GM19238 (cell line): ENCODE measurements around the gene F2RL2.

Experiments
- DNase-seq: peaks from one replicate; pipeline ENCODE4 v3.0.0; 2011; ENCODE audit warnings: low spot score; ENCODE audit not compliant: insufficient read length

Gene F2RL2

DNA sequence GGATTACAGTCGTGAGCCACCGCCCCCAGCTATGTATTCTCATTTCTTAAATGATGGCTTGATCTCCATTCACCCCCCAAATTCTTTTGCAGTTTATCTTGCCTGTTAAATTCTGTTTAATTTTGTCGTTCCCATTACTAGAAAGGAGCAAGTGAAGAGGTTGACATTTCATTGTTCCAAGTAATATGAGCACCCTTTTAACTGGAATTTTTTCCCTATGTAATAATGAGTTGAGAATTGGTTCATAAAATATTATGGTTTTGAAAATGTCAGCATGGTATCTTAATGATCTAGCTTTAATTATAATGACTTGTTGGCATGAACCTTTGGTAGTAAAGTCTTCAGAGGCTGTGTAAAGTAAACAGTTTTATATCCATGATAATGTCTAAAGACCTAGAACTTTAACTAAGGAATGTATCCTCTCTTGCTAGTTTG, 37.4 kb downstream of the F2RL2 start:
- DNase-seq = no peak

DNA sequence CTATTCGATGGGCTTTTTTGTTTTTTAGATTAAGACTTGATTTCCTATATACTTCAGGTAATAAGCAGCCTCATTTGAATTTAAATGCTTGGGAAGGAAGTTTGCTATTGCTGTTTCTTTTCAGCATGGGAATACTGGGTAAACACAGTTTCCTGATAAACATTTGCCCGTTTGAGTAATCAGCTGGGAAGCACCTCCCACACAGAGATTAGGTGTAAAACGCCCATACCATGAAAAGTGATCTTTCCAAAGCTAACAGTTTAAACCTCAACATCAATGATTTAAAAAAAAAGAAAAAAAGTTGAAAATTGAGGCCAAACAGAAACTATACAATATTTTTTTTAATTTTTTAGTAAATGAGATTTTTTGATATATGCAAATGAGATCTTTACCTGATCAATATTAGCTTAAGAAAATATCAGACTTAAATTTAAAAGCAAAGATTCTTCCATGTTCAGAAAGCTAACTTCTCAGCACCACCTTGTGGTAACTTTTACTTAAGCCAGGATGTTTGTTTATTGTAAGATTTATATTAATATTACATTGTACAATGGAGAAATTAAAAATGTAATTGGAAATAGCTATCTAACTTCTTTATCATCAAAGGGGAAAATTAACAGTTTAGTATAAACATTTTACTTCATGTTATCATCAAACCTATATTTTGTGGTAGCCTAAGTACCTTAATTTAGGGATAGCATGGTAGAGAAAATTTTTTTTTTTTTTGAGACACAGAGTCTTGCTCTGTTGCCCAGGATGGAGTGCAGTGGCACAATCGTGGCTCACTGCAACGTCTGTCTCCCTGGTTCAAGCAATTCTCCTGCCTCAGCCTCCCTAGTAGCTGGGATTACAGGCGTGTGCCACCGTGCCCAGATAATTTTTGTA, 39.8 kb downstream of the F2RL2 start:
- no peak for DNase-seq

DNA sequence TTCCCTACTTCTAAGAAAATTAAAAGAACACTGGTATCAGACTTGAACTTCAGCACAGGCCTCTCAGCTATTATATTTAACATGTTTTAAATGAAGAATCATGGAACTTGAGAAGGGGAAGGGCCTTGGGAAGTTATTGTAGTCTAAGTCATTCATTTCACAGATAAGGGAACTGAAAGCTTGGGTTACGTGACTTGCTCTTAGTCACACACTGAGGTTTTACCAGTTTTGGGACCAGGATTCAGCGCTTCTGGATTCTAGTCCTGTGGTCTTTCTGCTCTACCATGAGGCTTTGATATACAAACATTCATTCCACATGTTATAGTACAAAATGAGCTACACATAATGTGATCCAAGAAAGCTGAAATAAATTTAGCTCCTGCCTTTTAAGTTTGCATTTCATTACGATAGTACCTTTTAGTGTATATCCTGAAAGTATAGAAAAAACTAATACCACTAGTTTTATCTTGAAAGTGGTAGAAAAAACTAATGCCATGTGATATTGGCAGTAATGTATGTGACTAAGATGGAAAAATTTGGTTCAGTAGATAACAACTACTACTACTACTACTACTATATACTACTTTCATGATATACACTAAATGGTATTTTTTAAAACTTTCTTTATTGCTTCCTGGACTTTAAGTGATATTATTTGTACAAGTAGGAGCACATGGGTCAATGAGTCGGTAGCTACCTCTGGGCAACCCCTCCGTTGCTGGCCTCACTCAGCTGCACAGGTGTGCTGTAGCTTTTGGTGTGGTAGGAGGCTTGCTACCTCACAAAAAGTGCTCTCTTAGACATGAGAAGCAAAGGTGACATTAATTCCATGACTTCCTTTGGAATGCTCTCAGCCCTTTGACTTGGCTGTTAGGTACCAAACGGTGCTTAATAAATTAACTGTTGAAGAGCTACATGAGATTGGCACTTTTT, 40.7 kb downstream of the F2RL2 start:
- no peak for DNase-seq

DNA sequence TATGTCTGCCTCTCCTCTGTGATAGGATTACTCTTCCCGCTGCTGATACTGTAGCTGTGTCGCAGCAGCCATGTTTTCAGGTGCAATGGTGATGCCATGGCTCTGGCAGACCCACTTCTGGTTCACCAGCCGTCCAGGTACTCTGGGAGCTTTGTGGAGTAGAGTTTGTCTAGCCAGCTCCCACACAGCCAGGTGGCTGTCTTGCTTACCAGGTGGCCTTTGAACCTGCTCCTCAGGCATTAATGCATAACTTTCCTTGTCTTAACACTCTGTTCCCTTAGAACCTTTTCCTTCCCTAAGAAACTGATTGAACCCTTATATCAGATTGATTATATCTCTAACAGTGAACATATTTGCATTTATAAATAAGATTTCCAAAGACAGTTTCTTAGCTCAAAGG, 42.2 kb downstream of the F2RL2 start:
- no peak for DNase-seq

DNA sequence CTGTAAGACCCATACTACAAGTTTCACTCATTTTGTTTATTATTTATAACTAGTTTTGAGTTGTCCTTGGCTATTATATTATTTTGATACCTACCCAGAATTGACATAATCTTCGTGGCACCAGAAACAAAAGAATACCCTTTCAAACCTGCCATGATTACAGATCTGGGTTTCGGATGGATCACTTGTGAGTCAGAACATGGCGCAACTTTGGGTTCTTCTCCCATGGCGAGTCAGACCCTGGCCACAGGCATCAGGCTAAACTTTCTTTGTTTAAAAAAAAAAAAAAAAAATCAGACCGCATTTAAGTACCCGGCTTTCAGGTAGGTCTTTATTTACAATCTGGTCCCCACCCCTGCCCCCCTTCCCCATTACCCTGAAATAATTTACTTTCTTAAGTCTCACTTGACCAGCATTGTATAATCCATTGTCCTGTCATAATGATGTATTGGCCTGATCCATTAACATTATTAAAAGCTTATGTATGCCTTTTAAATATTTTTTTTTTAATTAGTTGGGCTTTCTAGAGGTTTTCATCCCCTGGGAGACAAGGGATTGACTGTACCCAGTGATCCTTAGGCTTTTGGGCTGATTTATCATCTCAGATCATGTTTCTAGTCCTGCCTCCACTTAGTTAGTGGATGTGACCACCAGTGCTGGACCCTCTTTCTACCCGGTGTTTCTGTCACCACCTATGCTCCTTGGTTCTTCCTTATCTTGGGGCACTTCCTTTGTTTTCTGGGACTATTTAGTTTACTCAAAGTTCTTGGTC, 43.9 kb downstream of the F2RL2 start:
- DNase-seq = no peak

DNA sequence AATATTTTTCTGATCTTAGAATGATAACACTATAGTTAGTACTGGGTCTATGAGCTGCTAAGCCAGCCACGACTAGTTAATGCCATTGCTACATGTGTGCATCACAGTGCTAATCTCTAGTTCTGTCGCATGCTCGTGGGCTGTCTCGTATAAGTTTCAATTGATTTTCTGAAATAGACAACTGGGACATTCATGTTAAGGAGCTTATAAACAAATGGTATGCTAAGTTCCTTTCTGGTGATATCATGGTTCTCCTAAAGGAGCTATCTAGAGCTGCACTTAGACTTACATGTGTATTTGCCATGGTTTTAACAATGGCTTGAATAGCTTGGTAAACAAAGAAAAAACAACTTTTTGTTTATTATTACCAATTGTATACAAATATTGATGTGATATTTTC, 46.2 kb downstream of the F2RL2 start:
- no peak for DNase-seq

DNA sequence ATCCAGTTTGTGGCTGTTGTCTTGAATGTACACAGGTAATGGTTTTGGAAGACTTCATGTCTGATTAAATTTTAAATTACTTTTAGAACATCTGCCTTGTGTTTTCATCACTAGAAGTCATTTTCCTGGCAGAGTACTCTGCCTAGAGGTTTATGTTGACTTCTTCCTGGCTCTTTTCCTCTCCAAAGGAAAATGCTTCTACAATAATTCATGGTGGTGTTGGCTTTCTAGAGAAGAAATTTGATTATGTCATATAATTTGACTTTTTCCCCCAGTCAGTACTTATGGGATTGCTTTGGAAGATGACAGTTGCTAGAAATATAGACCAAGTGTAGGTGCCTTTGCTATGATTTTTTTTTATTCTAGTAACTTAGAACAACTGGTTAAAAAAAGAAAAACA, 46.8 kb downstream of the F2RL2 start:
- no peak for DNase-seq

DNA sequence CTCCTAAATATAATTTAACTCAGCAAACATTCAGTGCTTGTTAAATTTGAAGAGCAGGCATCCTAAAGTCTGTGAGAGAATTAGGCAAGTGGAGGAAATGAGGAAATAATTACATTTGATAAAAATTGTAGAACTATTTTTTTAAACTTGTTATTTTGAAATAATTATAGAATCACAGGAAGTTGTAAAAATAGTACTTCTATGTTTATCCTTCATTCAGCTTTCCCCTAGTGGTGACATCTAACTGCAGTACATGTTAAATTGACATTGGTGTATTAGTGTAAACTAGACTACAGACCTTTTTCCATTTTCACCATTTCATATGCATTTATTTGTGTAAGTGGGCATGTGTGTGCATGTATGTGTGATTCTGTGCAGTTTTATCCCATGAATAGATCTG, 51.6 kb downstream of the F2RL2 start:
- DNase-seq = no peak

DNA sequence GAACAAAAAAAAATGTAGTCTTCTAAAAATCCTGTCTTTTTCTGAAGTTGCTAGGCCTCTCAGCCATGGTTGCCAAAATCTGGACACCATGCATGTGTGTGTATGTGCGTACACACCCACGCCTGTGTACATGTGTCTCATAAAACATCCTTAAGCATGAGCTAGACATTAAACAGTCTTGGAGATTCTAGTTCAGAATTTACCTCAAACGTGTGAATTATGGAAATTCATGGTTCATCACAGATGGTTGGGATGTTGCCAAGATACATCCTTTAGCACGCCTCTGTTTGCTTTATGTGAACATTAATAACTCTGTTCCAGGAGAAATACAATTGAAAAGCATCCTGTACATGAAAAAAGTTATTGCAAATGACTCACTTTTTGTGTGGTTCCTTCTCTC, 53.0 kb downstream of the F2RL2 start:
- no peak for DNase-seq
